ENCODE measurements around the gene MAP4K4. TPM values are rescaled to one million over a fixed set of nuclear protein-coding genes. Genes with fewer than 3 reads are reported as not detected.

MAP4K4 gene
- total RNA-seq, 1 donor from 2014 or later, result 115 TPM

DNA sequence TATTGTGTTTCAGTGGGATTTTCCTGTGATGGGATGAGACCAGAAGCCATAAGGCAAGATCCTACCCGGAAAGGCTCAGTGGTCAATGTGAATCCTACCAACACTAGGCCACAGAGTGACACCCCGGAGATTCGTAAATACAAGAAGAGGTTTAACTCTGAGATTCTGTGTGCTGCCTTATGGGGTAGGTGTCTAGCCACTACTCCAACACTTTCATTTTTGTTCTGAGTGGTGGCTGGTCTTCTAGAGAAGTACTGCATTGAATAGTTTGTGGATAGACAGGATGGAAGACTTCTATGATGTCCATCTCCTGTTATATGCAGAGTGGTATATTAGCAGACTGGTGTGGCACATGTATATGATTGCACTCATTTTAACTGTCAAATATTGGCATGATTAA is 176.6 kb downstream of the MAP4K4 start:
- no peak overlapping the region for H3K4me3 ChIP-seq (ENCODE audit: low read depth, low read length)
- no peak for DNase-seq (ENCODE audit: low read depth)
- TF ChIP-seq, protein P1, sequence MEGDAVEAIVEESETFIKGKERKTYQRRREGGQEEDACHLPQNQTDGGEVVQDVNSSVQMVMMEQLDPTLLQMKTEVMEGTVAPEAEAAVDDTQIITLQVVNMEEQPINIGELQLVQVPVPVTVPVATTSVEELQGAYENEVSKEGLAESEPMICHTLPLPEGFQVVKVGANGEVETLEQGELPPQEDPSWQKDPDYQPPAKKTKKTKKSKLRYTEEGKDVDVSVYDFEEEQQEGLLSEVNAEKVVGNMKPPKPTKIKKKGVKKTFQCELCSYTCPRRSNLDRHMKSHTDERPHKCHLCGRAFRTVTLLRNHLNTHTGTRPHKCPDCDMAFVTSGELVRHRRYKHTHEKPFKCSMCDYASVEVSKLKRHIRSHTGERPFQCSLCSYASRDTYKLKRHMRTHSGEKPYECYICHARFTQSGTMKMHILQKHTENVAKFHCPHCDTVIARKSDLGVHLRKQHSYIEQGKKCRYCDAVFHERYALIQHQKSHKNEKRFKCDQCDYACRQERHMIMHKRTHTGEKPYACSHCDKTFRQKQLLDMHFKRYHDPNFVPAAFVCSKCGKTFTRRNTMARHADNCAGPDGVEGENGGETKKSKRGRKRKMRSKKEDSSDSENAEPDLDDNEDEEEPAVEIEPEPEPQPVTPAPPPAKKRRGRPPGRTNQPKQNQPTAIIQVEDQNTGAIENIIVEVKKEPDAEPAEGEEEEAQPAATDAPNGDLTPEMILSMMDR (conservative IDR thresholded peaks at IDR 0.05; ENCODE audit: low read depth, low read length), result no peak

DNA sequence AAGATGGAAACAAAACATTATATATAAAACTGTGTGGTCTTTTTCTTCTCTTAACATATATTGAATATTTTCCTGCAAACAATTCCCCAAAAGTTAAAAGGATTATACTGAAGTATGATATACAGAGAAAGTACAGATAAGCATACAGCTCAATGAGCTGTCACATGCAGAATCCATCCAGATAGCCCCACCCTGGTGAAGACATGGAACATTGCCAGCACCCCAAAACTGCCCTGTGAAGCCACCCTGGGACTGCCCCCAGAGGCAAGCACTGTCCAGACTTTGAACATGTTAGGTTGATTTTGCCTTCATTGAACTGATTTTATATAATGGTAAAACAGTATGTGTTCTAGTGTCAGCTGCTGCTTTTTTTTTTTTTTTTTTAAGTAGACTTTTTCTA is 182.0 kb downstream of the MAP4K4 start:
- no peak for DNase-seq (ENCODE audit: low read depth)
- TF ChIP-seq, protein P1 (conservative IDR thresholded peaks at IDR 0.05; ENCODE audit: low read depth, low read length), result no peak
- no peak overlapping the region for H3K4me3 ChIP-seq (ENCODE audit: low read depth, low read length)

DNA sequence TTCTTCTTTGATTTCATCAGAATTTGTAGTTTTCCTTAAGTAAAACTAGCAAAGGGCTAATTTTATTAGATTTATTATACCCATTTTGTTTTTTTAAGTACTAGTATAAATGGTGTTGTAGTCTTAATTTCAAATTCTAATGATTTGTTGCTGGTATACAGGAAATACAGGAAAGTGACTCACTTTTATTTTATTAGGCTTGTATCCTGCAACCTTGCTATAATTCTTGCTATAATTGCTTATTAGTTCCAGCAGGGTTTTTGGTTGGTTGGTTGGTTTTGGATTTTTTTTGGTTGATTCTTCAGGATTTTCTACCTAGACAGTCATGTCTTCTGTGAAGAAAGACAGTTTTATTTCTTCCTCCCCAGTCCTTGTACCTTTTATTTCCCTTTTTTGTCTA is 183.6 kb downstream of the MAP4K4 start:
- TF ChIP-seq, protein P1 (conservative IDR thresholded peaks at IDR 0.05; ENCODE audit: low read depth, low read length), result no peak
- no peak for DNase-seq (ENCODE audit: low read depth)
- H3K4me3 ChIP-seq (ENCODE audit: low read depth, low read length), result no peak overlapping the region

DNA sequence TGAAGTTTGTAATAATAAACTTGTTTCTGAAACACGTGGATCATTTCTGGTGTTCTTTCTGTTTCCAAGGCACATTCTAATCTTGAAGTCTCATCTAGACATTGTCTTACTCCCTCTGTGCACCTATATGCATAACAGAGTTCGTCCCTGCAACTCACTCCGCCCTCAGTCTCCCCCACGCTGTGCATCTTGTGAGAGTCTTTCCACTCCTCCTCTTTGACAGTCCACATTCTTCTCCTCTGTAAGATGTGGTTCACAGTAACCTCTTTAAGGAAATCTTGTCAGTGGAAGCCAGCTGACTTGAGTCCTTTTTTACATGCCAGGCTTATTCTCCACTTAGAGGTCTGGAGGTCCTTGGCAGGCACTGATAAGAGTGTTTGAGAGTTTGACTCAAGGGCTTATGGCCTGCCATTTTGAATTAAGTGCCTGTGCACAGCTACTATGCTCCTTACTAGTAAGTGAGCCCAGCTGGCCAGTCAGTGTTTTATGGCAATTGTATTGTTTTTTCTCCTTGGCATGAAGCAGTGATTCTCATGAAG is 185.3 kb downstream of the MAP4K4 start:
- DNase-seq (ENCODE audit: low read depth), result no peak
- H3K4me3 ChIP-seq (ENCODE audit: low read depth, low read length), result no peak overlapping the region

DNA sequence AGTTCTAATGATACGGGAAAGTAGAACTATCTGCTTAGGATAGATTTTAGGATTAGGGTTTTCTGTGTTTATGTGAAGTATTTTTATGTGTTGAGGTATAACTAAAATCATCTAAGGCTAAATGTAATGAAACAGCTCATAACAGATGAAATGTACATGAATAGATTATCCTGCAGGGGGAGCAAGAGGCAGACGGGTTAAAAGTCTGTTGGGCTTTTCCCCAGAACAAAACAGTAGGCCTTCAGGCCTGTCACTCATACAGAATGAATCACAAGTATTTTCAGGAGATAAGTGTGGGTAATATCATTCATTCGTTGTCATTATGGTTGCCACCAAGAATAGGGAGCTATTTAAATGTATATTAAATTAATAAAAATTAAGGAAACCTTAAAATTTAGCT is 186.4 kb downstream of the MAP4K4 start:
- H3K4me3 ChIP-seq (ENCODE audit: low read depth, low read length), result no peak overlapping the region
- TF ChIP-seq, protein P1 (conservative IDR thresholded peaks at IDR 0.05; ENCODE audit: low read depth, low read length), result peak; percentile 75
- no peak for DNase-seq (ENCODE audit: low read depth)

More for the DNA sequence above, 185.3 kb downstream of the MAP4K4 start:
- TF ChIP-seq, protein P1 (conservative IDR thresholded peaks at IDR 0.05; ENCODE audit: low read depth, low read length), result no peak

DNA sequence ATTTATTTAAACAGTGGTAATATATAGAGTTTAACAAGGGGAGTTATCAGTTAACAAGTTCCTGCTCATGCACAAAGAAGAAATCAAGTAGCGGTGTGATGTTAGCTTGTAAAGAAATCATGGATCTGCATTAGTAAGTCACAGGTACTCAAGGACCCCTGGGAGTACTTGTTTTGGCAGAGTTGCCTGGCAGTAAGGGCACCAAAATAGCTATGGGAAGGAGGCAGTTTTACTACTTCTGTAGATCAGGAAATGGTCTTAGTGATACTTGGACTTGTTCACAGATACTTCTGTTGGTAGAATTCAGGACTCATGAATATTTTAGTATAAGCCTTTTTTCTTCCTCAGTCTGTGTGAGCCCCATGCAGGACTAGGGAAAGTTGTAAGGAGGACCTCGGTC is 186.9 kb downstream of the MAP4K4 start:
- H3K4me3 ChIP-seq (ENCODE audit: low read depth, low read length), result no peak overlapping the region
- DNase-seq (ENCODE audit: low read depth), result no peak
- TF ChIP-seq, protein P1 (conservative IDR thresholded peaks at IDR 0.05; ENCODE audit: low read depth, low read length), result no peak

DNA sequence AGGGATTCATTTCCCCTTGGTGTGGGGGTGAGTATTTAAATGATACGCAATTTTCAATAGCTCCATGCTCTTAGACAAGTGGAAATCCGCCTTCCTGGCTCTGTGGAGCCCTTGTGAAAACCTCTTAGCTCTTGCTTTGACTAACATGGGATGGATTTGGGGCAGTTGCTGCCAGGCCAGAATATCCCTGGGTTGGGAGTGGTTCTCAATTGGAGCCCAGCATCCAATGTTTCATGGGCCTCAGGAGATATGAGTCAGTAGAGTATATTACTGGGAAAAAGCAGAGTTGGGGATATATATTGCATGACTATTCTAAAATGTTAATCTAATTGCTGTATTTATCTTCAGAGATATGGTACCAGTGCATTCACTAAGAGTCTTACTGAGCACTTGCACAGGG is 189.8 kb downstream of the MAP4K4 start:
- no peak for DNase-seq (ENCODE audit: low read depth)
- no peak overlapping the region for H3K4me3 ChIP-seq (ENCODE audit: low read depth, low read length)
- TF ChIP-seq, protein P1 (conservative IDR thresholded peaks at IDR 0.05; ENCODE audit: low read depth, low read length), result no peak

Measured in epithelial cell of proximal tubule (primary cell).